PFSK-1 (cell line): ENCODE data around the gene PRKCQ.

Experiments used
- FOXP2 ChIP-seq: optimal IDR thresholded peaks from 2 replicates; pipeline ENCODE3; 2011; ENCODE audit warnings: borderline replicate concordance, control low read depth, inconsistent platforms; ENCODE audit not compliant: insufficient read depth; ENCODE audit errors: extremely low read length, extremely low read depth
- POLR2AphosphoS5 ChIP-seq: IDR thresholded peaks from 2 replicates; pipeline ENCODE4 v1.6.1; 2012; ENCODE audit warnings: low read depth, mild to moderate bottlenecking, control low read depth, low read length, moderate library complexity
- REST ChIP-seq, 2 experiments: IDR thresholded peaks; 2 replicates each; pipeline versions ENCODE4 v1.6.1 to v1.8.0; 2011 to 2012; ENCODE audit warnings: low read depth in 2 of 2, low read length in 2 of 2, control low read depth in 1 of 2, inconsistent platforms in 1 of 2, mild to moderate bottlenecking in 1 of 2, moderate library complexity in 1 of 2; ENCODE audit not compliant: insufficient read depth in 1 of 2
- SIN3A ChIP-seq: IDR thresholded peaks from 2 replicates; pipeline ENCODE4 v1.6.1; 2012; ENCODE audit warnings: mild to moderate bottlenecking, low read length, moderate library complexity, borderline replicate concordance; ENCODE audit not compliant: insufficient read depth
- TAF1 ChIP-seq: IDR thresholded peaks from 2 replicates; pipeline ENCODE4 v1.6.1; 2012; ENCODE audit warnings: low read length, control low read depth, borderline replicate concordance; ENCODE audit not compliant: insufficient read depth

Gene PRKCQ

GRCh38 chr10:6569259-6569658 is 10.8 kb downstream of the PRKCQ start:
- TF ChIP-seq FOXP2 (no peak), SIN3A (no peak), TAF1 (no peak), REST (IDR thresholded peaks at IDR 0.05; ENCODE audit: insufficient read depth in 1 of 2, low read depth in 2 of 2, low read length in 2 of 2) (no peak), POLR2AphosphoS5 (no peak)

GRCh38 chr10:6567884-6568283 is 12.2 kb downstream of the PRKCQ start:
- no peak for TF ChIP-seq POLR2AphosphoS5
- no peak for TF ChIP-seq REST (IDR thresholded peaks at IDR 0.05; ENCODE audit: insufficient read depth in 1 of 2, low read depth in 2 of 2, low read length in 2 of 2)
- no peak for TF ChIP-seq FOXP2
- no peak for TF ChIP-seq TAF1
- no peak for TF ChIP-seq SIN3A

GRCh38 chr10:6567203-6567703 is 12.8 kb downstream of the PRKCQ start:
- no peak for TF ChIP-seq SIN3A
- no peak for TF ChIP-seq POLR2AphosphoS5
- no peak for TF ChIP-seq REST (IDR thresholded peaks at IDR 0.05; ENCODE audit: insufficient read depth in 1 of 2, low read depth in 2 of 2, low read length in 2 of 2)
- no peak for TF ChIP-seq FOXP2
- no peak for TF ChIP-seq TAF1

- TF ChIP-seq SIN3A (no peak), TAF1 (no peak), POLR2AphosphoS5 (no peak), REST (IDR thresholded peaks at IDR 0.05; ENCODE audit: insufficient read depth in 1 of 2, low read depth in 2 of 2, low read length in 2 of 2) (no peak), FOXP2 (no peak)
Measured at GRCh38 chr10:6565588-6565987, 14.5 kb downstream of the PRKCQ start.

- TF ChIP-seq POLR2AphosphoS5 = no peak
- TF ChIP-seq TAF1 = no peak
- TF ChIP-seq SIN3A = no peak
- TF ChIP-seq FOXP2 = no peak
- no peak for TF ChIP-seq REST (IDR thresholded peaks at IDR 0.05; ENCODE audit: insufficient read depth in 1 of 2, low read depth in 2 of 2, low read length in 2 of 2)
Measured at GRCh38 chr10:6564367-6564766, 15.7 kb downstream of the PRKCQ start.
